Hematopoietic multipotent progenitor cell treated with erythropoietin and hydrocortisone succinate and interleukin-3 and kit ligand, for 4 days (in vitro differentiated cells): ENCODE measurements around the gene ARMC6.
"Not testable (repeated sequence)": the region's sequence is repeated elsewhere in the genome, so short reads cannot be mapped to it uniquely, and the experiment has no call there.

Source experiments
- DNase-seq: peaks from one replicate; pipeline ENCODE4 v3.0.0-alpha.2; 2015

ARMC6 gene

DNA sequence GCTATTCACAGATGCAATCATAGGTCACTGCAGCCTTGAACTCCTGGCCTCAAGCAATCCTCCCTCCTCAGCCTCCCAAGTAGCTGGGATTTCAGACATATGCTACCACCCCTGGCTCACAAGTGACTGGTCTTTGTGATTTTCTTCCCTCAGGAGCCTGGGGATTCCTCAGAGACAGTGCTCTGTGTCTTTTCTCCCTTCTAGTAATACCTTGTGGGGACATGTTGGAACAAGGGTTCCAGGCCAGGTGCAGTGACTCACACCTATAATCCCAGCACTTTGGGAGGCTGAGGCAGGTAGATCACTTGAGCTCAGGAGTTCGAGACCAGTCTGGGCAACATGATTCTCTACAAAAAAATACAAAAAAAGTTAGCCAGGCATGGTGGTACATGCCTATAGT lies 10.0 kb upstream of the ARMC6 start:
- DNase-seq: not testable (repeated sequence)

DNA sequence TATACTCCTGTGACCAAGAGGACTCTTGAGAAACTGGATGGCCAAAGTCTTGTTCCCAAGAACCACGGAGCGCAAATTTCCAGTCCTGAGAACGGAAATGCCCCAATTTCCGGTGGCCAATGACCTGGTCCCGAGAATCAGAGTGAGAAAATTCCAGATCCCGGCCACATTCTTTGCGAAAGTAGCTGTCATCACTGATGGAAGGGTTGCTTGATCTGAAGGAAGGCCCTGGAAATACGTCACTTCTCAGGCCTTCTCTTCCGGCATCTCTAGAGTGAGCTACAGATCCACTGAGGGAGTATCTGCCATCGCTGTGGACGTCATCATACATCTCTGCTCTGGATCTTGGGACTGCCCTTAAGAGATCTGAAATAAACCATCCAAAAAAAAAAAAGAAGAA lies 7.5 kb upstream of the ARMC6 start:
- no peak for DNase-seq

DNA sequence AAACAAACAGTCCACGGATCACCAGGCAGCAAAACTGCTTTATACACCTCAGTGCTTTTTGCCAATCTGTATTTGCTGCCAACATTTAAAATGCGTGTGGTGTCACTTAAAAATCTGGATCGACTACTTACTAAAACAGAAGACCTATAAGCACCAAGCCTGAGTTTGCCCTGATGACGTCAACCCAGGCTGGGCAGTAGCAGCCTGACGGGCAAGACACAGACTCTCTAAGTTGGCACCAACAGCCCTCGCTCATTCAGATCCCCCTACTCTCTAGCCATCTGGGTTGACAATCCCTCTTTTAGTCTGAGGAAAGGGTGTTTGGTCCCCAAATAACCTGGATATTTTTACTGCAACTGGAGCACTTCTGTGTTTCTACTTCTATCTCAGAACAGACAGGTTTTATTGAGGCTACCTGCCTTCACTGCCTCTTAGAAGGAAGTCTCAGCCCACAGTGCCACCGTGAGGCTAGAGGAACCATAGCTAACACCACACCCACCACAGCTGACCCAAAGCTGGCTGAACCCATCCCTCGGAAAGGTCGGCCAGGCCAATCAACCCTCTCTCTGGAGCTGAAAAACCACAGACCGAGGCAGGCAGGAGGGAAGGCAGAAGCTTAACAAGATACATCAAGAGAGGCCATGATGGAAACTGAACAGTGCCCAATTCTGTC lies 7.0 kb upstream of the ARMC6 start:
- peak; percentile 51 for DNase-seq

DNA sequence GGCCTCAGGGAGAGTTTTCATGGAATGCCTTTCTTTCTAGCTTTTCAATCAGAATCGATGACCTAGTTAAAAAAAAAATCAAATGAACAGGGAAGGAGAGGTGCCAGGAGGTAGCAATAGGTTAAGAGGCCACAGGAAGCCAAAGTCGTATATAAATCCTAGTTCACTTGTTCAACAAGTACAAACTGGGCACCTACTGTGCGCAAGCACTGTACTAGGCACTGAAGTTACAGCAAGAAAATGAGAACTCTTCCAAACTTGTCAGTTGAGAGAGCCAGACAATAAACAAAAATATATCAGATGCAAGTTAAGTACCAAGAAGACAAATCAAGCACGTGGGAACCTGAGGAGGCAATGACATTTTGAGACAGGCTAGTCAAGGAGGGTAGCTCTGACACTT lies 6.2 kb upstream of the ARMC6 start:
- DNase-seq: no peak

DNA sequence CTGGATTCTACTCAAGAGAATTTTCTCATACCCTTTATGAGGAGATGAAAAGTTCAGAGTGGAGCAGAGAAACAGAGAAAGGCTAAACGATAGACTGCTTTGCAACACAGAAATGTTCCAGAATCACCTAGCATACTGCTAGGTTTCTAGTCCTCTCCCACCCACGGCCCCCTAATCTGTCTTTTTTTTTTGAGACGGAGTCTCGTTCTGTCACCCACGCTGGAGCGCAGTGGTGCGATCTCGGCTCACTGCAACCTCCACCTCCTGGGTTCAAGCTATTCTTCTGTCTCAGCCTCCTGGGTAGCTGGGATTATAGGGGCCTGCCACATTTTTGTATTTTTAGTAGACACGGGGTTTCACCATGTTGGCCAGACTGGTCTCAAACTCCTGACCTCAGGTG lies 4.9 kb upstream of the ARMC6 start:
- DNase-seq: no peak

DNA sequence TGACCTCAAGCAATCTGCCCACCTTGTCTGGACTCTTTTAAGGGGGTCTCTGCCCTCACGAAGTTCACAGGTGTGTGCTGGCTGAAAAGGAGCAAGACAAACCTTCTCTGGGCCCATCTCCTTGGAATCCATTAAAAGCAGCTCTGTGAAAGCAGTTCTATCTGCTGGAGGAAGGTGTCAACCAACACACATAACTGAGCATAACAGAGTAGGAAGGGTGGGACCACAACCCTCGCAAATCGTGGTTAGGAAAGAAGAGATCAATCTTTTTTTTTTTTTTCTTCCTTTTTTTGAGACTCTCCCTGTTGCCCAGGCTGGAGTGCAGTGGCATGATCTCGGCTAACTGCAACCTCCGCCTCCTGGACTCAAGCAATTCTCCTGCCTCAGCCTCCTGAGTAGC lies 1.5 kb upstream of the ARMC6 start:
- peak; percentile 49 for DNase-seq

DNA sequence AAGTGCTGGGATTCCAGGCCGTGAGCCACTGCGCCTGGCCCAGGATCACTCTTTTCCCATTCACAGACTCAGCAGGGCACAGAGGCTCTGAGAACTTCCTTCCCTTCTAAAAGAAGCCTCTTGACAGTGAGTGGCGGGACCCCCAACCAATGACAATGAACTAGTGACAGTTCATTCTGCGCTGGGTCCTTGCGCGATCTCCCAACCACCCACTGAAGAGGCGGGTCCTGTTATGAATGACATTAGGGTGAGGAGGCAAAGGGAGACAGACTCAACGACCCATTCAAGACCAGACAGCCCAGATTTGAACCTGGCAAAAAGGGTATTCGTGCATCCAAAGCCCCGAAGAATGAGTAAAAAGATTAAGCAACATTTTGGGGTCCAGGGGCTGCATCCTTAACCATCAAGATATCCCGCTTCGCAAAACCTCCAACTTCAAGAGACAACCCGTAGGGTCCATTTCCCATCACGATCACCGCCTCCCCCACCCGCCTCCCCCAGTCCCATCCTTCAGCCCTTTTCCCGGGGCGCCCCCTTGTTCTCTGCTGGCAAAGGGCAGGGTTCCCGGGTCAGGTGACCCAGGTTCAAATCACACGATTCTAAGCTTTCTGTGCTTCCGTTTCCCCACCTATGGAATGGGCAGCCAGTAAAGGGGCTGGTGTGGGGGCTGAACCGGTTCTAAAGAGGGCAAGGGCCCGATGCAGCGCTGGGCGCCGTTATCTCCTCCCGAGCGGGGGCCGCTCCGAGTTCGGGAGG lies 805 bp upstream of the ARMC6 start:
- DNase-seq: peak; percentile 98

DNA sequence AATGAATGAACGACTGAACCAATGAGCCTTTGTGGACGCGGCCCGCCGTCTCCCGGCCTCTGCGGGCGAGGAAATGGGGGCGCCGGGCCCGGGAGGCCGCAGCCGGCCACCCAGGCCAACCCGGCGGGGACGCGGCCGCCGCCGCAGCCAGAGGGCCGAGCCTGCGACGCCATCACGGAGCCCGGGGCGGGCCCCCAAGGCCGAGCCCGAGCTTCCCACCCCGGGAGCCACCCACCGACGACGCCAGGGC lies 302 bp upstream of the ARMC6 start:
- DNase-seq: no peak

DNA sequence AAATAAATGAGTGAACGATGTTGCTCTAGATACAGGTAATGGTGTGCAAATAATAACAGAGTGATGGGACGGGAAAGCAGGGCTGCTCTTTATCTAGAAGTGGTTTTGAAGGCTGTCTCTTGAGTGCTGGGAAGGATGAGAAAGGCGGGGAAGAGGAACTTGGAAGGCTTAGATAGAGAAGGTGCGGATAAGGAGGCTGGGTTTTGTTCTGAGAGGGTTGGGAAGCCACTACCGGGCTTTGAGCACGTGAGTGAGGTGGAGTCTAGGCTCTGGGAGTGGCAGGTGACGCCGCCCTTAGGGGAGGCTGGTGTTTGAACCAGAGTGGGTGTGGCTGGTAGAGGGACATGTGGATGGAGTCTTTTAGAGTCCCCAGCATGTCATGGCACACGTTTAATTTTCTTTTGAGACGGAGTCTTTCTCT lies 811 bp downstream of the ARMC6 start:
- peak; percentile 98 for DNase-seq

DNA sequence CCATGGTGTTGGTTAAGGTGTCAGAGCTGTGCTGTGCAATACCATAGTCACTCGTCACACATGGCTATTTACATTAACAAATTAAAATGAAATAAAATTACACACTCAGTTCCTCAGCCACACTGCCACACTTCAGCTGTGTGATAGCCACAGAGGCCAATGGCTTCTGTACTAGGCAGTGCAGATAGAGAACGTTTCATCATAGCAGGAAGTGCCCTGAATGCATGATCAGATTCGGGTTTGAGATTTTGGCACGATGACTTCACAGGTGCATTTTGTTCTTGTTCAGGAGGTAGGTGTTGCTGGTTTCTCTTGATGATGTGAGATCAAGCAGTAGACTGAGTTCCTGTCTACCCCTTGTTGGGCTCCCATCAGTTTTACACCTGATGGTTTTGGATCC lies 6.5 kb downstream of the ARMC6 start:
- peak; percentile 56 for DNase-seq

DNA sequence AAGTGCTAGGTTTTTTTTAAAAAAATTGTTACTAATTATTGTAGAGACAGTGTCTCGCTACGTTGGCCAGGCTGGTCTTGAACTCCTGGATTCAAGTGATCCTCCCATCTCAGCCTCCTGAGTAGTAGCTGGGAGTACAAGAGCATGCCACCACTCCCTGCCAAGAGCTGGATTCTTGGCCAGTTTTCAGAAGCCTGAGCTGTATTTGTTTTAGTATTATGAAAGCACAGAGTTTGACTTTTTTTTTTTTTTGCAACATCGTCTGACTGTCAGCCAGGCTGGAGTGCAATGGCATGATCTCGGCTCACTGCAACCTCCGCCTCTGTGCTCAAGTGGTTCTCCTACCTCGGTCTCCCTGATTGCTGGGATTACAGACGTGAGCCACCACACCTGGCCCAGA lies 7.0 kb downstream of the ARMC6 start:
- no peak for DNase-seq

DNA sequence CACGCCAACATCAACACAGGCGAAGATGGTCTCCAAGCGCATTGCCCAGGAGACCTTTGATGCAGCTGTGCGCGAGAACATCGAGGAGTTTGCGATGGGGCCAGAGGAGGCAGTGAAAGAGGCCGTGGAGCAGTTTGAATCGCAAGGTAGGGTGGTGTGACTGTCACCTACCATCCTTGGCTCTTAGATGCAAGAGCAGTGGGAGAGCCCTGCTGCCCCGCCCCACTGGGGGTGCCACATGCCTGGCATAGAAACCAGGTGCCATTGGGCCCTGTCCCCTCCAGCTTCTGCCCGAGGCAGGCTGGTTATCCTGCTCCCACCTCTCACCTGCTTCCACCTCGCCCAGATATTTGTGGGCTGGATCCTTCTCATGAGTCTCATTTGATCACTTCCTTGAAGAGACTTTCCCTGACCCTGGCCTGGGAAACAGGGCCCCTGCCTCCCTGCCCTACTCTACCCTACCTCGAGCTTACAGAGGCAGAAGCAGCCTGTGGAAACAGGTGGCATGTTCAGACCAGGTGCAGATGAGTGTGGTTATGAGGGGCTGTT lies 9.4 kb downstream of the ARMC6 start:
- no peak for DNase-seq

DNA sequence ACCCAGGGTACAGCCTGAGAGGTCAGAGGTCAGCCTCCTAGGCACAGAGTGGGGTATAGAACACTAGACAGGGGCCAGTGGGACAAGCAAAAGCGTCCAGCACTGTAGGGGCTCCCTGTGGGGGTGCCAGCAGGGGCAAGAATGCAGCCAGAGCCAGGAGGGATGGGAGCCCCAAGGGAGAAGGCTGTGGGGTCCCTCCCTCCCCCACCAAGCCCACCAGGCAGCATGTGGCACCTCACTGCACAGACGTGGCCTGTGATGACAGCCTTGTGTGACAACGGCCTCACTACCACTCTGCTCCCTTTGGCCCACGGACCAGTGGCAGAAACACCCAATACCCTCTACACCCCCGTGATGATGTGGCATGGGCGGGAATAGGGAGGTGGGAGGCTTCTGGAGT lies 10.1 kb downstream of the ARMC6 start:
- no peak for DNase-seq

DNA sequence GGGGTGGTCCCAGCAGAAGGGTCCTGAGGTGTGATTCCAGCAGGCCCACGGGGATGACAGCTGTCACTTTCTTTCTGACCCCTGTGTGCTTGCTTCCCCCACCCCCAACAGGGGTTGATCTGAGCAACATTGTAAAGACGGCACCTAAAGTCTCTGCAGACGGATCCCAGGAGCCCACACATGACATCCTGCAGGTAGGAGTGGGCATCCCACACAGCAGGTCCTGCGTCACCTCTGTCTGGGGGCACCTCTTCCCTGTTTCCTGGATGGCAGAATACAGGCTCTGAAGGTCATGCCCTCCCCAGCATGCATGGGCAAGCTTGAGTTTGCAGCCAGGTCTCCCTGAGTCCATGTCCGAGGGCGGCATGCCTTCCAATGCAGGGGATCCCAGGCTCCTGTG lies 10.5 kb downstream of the ARMC6 start:
- DNase-seq: no peak

DNA sequence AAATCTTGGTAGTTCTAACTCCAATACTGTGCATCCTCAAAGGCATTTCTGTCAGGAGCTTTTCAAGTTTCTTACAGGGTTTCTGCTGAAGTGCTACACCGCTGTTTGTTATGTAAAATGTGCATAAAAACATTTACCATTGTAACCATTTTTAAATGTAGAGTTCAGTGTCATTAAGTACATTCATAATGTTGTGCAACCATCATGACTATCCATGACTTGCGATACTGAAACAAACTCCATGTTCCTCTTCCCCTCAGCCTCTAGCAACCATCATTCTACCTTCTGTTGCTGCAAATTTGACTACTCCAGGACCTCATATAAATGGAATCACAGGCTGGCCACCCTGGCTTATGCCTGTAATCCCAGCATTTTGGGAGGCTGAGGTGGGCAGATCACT lies 16.0 kb downstream of the ARMC6 start:
- DNase-seq: no peak

DNA sequence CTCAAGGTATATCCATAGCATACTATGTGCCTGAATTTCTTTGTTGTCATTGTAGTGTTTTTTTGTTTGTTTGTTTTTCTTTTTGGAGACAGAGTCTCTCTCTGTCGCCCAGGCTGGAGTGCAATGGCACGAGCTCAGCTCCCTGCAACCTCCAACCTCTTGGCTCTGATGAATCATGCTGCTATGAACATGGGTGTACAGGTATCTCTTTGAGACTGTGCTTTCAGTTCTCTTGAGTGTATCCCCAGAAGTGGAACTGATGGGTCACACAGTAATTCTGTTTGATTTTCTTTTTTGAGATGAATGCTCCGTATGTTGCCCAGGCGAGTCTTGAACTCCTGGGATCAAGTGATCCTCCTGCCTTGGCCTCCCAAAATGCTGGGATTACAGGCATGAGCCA lies 16.7 kb downstream of the ARMC6 start:
- no peak for DNase-seq

DNA sequence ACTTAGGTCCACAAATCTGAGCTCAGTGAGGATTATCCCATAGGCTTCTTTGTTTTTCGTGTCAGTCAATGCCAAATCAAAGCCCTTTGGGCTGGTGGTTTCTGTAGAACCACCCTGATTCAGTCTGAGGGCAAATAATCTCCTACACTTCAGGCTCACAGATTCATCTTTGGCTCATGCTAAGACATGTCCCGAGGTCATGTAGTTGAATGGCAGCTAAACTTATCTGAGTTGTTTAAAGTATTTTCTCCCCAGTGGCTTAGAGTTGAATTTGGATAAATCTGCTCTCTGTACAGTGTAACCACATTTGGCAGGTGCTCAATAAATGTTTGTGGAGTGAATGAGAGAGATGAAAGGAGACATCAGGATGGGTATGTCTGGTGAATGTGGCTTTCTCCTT lies 17.3 kb downstream of the ARMC6 start:
- DNase-seq: no peak

DNA sequence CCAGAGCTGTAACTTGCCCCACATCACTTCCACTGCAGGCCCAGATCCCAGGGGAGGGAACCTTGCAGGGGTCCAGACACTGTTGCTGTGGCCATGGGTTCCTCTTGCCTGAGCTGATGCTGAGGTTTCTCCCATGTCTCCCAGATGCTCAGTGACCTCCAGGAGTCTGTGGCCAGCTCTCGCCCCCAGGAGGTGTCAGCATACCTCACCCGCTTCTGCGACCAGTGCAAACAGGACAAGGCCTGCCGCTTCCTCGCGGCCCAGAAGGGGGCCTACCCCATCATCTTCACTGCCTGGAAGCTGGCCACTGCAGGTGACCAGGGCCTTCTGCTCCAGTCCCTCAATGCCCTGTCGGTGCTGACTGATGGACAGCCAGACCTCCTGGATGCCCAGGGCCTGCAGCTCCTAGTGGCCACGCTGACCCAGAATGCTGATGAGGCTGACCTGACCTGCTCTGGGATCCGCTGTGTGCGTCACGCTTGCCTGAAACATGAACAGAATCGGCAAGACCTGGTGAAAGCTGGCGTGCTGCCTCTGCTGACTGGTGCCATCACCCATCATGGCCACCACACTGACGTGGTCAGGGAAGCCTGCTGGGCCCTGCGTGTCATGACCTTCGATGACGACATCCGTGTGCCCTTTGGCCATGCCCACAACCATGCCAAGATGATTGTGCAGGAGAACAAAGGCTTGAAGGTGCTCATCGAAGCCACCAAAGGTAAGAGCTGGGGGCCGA lies 18.2 kb downstream of the ARMC6 start:
- no peak for DNase-seq

DNA sequence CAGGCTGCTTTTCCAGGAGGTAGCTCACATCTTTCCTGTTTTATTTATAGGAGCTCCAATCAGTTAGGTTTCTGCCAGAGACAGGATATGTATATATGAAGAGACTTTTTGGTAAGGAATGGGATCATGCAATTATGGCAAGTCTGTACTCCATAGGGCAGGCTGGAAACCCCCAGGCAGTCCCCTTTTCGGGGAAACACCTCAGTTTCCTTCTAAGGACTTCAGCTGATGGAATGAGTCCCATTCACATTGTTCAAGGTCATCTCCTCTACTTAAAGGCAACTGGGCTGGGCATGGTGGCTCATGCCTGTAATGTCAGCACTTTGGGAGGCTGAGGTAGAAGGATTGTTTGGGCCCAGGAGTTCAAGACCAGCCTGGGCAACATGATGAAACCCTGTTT lies 19.5 kb downstream of the ARMC6 start:
- no peak for DNase-seq

DNA sequence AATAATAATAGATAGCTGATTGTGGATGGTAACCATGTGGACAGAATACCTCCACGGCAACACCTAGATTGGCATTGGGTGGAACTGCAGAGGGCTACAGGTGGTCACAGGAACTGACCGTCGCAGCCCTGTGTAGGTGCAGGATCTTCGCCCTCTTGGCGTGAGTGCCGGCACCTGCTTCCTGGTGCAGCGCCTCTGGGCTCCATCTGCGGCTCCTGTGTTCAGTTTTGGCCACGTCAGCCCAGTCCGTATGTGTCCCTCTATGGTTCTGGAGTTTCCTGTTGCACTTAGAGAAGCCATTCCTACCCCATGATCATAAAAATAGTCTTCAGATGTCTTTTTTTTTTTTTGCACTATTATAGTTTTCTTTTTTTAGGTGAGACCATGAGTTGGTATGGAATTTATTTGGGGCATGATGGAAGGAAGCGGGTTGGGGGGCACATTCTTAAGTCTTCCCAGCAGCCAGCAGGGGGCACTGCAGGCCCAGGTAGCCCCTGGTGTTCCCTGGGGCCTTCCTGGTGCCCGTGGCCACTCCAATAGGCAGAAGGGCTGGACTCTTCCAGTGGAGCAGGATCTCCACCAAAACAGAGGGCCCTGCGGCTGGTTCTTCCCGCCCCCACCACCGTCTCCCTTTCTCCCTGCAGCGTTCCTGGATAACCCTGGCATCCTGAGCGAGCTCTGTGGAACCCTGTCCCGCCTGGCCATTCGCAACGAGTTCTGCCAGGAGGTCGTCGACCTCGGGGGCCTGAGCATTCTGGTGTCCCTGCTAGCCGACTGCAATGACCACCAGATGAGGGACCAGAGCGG lies 20.3 kb downstream of the ARMC6 start:
- DNase-seq: peak; percentile 80

DNA sequence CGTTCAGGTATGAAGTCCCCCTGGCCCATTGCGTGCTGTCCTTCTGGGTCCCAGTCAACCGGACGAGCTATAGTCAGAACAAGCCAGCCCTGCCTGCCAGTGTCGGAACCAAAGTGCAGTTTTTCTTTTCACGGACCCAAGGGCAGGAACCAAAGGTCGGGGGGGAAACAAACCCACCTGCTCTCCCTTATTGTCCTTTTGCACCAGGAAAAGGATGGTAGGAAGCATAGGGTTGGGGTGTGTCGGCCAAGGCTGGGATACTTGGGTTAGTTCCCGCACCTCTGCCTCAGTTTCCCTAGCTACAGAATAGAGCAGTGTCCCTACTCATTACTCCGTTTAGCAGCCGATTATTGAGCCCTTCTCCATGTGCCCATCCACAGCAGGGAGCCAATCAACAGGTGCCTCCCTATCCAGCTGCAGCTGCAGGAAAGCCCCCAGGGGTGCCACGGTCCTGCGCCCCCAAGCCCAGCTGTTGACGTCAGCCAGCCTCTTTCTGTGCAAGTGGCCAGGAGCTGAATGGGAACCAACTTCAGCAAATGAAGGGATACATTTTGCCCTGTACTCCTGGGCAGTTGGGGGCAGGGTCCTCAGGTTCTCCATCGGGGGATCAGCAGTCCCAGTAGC lies 21.0 kb downstream of the ARMC6 start:
- no peak for DNase-seq

DNA sequence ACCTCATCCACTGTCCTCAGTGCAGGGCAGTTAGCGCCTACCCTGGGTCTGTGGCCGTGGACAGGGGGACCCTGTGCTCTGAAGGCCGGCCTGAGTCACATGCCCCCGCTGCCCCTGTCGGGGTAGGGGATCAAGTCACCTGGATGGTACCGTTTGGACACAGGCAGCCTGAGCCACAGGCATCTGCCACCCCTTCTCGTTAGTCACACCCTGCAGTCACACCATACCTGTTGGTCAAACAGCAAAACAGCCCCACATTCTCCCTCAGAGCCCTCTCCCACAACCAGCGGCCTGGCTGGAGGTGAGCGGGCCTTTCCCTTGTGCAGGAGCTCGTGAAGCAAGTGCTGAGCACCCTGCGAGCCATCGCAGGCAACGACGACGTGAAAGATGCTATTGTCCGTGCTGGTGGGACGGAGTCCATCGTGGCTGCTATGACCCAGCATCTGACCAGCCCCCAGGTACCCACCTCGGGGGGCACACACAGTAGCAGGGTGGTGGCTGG lies 21.6 kb downstream of the ARMC6 start:
- DNase-seq: no peak

DNA sequence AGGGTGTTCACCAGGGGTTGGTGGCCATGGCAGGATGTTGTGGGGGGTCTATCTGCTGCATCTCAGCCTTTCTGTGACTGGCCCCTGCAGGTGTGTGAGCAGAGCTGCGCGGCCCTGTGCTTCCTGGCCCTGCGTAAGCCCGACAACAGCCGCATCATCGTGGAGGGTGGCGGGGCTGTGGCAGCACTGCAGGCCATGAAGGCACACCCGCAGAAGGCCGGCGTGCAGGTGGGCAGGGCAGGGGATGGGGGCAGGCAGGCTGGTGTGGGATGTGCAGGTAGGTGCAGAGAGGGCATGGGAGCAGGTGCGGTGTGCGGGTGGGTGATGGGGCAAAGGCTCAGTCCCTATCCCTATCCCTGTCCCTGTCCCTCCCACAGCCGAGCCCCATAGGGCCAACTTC lies 22.3 kb downstream of the ARMC6 start:
- no peak for DNase-seq
